AG09309 (cell line): ENCODE data around the gene GSTT4.

Experiments used
- DNase-seq: peaks from one replicate; pipeline ENCODE4 v3.0.0-alpha.2; 2010; ENCODE audit warnings: low read depth
- H3K4me3 ChIP-seq: 2 replicates; pipeline ENCODE4 v1.5.1; 2011; ENCODE audit warnings: mild to moderate bottlenecking, low read depth, low read length, moderate library complexity; ENCODE audit not compliant: control insufficient read depth
- TF ChIP-seq, protein P1 (sequence below): IDR thresholded peaks from 2 replicates; pipeline ENCODE4 v1.5.1; 2011; ENCODE audit warnings: mild to moderate bottlenecking, low read depth, low read length, inconsistent platforms; ENCODE audit not compliant: insufficient read depth, control insufficient read depth; ENCODE audit errors: missing control alignments

The GSTT4 gene

DNA sequence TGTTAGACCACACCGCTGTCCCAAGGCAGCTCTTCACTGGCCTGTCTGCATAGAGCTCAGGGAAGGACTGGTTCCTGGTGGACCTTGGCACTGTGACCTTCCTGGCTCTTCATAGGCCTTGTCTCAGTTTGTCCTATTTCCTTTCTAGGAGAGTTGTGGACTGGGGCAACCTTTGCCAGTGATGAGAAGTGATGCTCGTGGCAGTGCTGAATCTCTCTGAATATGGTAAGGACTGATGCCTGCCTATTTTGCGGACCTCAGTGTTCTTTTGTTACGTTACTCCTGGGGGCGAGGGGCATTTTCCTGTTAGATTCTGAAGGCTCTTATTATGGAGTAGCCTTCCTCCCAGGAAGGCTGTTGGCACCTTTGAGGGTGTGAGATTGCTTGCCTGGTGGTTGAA is 30.0 kb upstream of the GSTT4 start:
- H3K4me3 ChIP-seq = no peak overlapping the region
- DNase-seq = no peak
- TF ChIP-seq, protein P1, sequence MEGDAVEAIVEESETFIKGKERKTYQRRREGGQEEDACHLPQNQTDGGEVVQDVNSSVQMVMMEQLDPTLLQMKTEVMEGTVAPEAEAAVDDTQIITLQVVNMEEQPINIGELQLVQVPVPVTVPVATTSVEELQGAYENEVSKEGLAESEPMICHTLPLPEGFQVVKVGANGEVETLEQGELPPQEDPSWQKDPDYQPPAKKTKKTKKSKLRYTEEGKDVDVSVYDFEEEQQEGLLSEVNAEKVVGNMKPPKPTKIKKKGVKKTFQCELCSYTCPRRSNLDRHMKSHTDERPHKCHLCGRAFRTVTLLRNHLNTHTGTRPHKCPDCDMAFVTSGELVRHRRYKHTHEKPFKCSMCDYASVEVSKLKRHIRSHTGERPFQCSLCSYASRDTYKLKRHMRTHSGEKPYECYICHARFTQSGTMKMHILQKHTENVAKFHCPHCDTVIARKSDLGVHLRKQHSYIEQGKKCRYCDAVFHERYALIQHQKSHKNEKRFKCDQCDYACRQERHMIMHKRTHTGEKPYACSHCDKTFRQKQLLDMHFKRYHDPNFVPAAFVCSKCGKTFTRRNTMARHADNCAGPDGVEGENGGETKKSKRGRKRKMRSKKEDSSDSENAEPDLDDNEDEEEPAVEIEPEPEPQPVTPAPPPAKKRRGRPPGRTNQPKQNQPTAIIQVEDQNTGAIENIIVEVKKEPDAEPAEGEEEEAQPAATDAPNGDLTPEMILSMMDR = no peak

DNA sequence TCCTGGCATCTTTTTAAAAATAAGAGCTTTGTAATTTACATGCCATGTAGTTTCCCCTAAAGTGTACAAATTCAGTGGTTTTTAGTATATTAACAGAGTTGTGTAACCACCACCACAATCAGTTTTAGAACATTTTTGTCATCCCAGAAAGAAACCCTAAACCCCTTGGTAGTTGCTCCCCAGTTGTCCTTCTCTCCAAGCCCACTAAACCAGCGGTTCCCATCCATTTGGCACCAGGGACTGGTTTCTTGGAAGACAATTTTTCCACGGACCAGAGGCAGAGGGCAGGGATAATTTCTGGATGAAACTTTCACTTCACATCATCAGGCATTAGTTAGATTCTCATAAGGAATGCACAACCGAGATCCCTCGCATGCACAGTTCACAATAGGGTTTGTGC is 28.5 kb upstream of the GSTT4 start:
- DNase-seq = no peak
- TF ChIP-seq, protein P1 = no peak

DNA sequence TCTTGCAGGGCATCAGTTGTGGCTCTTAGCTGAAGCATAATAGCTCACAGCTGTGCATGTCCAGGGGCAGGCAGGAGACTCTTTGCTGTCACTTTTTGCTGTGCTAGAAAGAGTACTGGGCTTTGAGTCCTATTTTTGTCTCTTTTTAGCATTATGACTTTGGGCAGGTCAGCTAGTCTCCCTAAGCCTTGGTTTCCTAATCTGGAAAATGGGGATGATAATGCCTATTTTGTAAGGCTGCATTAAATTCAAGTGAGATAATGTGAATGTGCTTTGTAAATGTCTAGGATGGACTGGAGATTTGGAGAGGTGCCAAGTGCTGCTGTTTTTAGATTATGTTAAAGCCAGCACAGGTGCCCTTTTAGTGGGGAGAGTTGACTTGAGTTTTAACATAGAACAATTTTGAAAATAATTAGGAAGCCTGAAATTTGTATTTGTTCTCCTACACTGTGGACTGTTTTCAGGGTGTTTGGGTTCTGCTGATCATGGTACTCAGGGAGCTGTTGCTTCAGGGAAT is 25.0 kb upstream of the GSTT4 start:
- TF ChIP-seq, protein P1 = no peak
- no peak for DNase-seq
- H3K4me3 ChIP-seq = no peak overlapping the region

More for the DNA sequence above, 28.5 kb upstream of the GSTT4 start:
- no peak overlapping the region for H3K4me3 ChIP-seq

DNA sequence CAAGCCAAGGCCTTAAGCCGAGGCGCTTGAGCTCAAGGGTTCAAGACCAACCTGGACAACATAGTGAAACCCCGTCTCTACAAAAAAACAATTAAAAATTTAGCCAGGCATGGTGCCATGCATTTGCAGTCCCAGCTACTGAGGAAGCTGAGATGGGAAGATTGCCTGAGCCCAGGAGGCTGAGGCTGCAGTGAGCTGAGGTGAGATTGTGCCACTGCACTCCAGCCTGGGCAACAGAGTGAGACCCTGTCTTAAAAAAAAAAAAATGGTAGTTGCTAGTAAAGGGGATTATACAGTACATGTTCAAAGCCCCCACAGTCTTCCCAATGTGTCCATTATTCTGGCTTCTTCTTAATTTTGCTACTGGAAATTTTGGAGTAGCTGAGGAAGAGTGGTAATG is 24.1 kb upstream of the GSTT4 start:
- DNase-seq = no peak
- TF ChIP-seq, protein P1 = no peak
- H3K4me3 ChIP-seq = no peak overlapping the region

DNA sequence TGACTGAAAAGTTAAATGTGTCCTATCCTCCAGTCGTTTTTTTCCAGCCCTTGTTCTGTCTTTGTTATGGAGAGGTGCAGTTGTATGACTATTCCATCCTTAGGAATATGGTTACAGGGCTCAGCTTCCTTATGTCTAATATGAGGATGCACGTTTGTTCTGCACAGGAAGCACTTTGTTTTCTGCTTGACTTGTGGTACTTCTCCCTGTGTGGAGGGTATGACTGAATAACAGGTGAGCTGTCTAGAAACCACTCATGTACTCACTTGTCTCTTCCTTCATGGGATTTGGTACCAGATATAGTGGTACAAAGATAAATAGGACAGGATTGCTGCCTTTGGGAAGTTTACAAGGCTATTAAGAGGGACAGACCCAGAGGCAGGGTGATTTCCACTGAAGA is 23.3 kb upstream of the GSTT4 start:
- H3K4me3 ChIP-seq = no peak overlapping the region
- no peak for DNase-seq
- TF ChIP-seq, protein P1 = no peak

DNA sequence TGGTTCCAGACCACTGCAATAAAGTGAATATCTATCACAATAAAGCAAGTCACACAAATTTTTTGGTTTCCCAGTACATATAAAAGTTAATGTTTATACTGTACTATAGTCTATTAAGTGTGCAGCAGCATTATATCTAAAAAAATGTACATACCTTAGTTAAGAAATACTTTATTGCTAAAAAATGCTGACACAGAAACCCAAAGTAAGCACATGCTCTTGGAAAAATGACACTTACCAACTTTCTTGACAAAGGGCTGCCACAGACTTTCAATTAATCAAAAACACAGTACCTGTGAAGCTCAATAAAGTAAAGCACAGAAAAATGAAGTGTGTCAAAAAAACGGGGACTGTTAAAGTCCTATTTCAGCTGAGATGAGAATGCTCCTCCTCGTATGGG is 22.7 kb upstream of the GSTT4 start:
- H3K4me3 ChIP-seq = no peak overlapping the region
- TF ChIP-seq, protein P1 = no peak
- no peak for DNase-seq

DNA sequence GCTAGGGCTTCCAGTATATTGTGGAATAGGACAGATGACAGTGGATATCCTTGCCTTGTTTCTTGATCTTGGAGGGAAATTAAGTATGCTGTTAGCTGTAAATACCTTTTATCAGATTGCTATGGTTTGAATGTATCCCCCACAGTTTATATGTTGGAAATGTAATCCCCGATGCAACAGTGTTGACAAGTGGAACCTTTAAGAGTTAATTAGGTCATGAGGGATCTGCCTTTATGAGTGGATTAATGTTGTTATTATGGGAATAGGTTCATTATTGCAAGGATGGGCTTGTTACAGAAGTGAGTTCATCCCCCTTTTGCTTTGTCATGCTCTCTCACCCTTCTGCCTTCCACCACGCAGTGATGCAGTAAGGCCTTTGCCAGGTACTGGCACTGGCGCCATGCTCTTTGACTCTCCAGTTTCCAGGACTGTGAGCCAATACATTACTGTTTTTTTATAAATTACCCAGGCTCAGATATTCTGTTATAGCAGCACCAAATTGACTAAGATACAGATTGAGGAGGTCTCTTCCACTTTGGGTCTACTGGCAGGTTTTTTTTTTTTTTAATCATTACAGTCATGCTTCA is 22.2 kb upstream of the GSTT4 start:
- TF ChIP-seq, protein P1 = no peak
- no peak for DNase-seq
- no peak overlapping the region for H3K4me3 ChIP-seq
